ENCODE results near the gene COTL1. TPM values are rescaled to one million over a fixed set of nuclear protein-coding genes. Genes with fewer than 3 reads are reported as not detected.

The COTL1 gene
- total RNA-seq (10 to 100 TPM in 5 of 10 donors, 1 to 10 TPM in 5; 6.4 to 72.9 (median 9.7) TPM), polyA plus RNA-seq (10 to 100 TPM in 1 of 2 donors, 1 to 10 TPM in 1; 8.6 to 24.0 TPM)
- long read RNA-seq, donor 1, transcript COTL1-201 (4 exons, 1,843 nt): major isoform, 11 of 22 reads
- long read RNA-seq, donor 1, partial matches to known transcripts: 2 of 22 reads
- long read RNA-seq, donor 1, other reads (novel, unspliced or antisense): 9 of 22 reads
- long read RNA-seq, donor 2, transcript COTL1-201 (4 exons, 1,843 nt): major isoform, 9 of 21 reads
- long read RNA-seq, donor 2, partial matches to known transcripts: 12 of 21 reads
- long read RNA-seq, donor 2, other reads (novel, unspliced or antisense): 0 of 21 reads
- long read RNA-seq, donor 3, transcript COTL1-201 (4 exons, 1,843 nt): major isoform, 49 of 53 reads
- long read RNA-seq, donor 3, partial matches to known transcripts: 2 of 53 reads
- long read RNA-seq, donor 3, other reads (novel, unspliced or antisense): 2 of 53 reads

DNA sequence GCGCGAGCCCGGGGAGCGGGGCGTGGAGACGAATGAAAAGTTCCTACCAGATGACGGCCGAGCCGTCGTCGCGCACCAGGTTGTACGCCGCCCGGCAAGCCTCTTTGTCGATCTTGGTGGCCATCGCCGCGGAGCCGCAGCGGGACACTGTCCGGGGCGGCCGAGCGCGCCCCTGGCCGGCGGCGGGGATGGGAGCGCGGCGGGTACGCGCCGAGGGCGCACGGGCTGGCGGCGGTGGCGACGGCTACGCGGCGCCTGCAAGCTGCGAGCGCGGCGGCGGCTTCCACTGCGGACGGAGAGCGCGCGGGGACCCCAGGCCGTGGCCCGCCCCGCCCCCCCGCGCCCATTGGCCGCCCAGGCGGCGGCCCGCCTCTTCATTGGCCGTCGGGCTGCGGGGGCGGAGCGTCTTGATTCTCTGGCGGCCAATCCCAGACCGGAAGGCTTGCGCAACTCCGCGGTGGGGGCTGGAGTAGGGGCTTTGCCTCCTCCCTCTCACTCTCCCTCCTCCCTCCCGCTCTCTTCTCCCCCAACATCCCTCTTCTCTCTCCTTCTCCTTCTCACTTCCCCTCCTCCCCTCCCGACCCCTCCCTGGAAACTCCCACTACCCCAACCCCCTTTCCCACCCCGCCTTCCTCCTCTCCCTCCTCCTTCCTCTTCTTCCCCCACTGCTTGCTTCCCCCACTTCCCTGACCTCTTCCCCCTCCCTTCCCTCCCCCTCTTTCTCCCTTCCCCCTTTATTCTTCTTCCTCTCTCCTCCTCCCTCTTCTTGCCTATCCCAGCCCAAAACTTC is at the start of gene COTL1:
Gene COTL1, minus strand, starts transcription at position 288 of the 790 bp plus-strand sequence. Its CDS starts 164 bp downstream, at position 124.
- no peaks in the 10 kb centered on the region for H3K9me3 ChIP-seq
- peaks cover 0 to 16% (median 0%) of the 10 kb centered on the region in 7 donors for H3K27me3 ChIP-seq
- H3K4me3 ChIP-seq: peak within 1 kb of the TSS; percentile 52 to 95 (median 72)
- H3K4me1 ChIP-seq: peaks cover 3 to 65% (median 17%) of the 10 kb centered on the region in 9 donors
- peak within 1 kb of the TSS in 9 of 10 donors; percentile 1 to 90 (median 58) for H3K27ac ChIP-seq
- TF ChIP-seq, protein P1, sequence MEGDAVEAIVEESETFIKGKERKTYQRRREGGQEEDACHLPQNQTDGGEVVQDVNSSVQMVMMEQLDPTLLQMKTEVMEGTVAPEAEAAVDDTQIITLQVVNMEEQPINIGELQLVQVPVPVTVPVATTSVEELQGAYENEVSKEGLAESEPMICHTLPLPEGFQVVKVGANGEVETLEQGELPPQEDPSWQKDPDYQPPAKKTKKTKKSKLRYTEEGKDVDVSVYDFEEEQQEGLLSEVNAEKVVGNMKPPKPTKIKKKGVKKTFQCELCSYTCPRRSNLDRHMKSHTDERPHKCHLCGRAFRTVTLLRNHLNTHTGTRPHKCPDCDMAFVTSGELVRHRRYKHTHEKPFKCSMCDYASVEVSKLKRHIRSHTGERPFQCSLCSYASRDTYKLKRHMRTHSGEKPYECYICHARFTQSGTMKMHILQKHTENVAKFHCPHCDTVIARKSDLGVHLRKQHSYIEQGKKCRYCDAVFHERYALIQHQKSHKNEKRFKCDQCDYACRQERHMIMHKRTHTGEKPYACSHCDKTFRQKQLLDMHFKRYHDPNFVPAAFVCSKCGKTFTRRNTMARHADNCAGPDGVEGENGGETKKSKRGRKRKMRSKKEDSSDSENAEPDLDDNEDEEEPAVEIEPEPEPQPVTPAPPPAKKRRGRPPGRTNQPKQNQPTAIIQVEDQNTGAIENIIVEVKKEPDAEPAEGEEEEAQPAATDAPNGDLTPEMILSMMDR (IDR thresholded peaks at IDR 0.05): no peak
- peaks cover 0 to 20% (median 0%) of the 10 kb centered on the region in 9 donors for H3K36me3 ChIP-seq
- DNase-seq (peak; percentile 95 to 97), ATAC-seq (peak; percentile 89 to 95 (median 94))
- 0% methylated on average over 6 to 76 of the region's 76 CpGs for WGBS, 2 donors
- intact Hi-C loops (cut with DNase I): loop anchor here in 3 of 10 donors (5.0 to 10.0 kb wide), 3 partner anchors 91 to 333 kb away; no protein-coding TSS in a partner anchor

GRCh38 chr16:84665843-84666242 is 48.0 kb upstream of the COTL1 start:
- no peak for ATAC-seq
- DNase-seq: no peak
- Histone ChIP-seq H3K4me1 (peaks cover 0 to 11% (median 0%) of the 10 kb centered on the region in 9 donors), H3K36me3 (peaks cover 0 to 77% (median 48%) of the 10 kb centered on the region in 9 donors), H3K27me3 (no peaks in the 10 kb centered on the region), H3K4me3 (no peak overlapping the region), H3K27ac (no peak overlapping the region), H3K9me3 (no peaks in the 10 kb centered on the region)
- TF ChIP-seq, protein P1 (IDR thresholded peaks at IDR 0.05): no peak
- intact Hi-C loops (cut with DNase I): loop anchor here in 2 of 10 donors (2.0 to 5.0 kb wide), 2 partner anchors 61 to 71 kb away; no protein-coding TSS in a partner anchor
- 90 to 93% methylated on average over 7 of the region's 7 CpGs for WGBS, 2 donors

- Histone ChIP-seq H3K36me3 (peaks cover 0 to 81% (median 52%) of the 10 kb centered on the region in 9 donors), H3K9me3 (no peaks in the 10 kb centered on the region), H3K27ac (no peak overlapping the region), H3K27me3 (no peaks in the 10 kb centered on the region), H3K4me1 (peaks cover 0 to 11% (median 0%) of the 10 kb centered on the region in 9 donors), H3K4me3 (no peak overlapping the region)
- 89 to 91% methylated on average over 2 of the region's 2 CpGs for WGBS, 2 donors
- intact Hi-C loops (cut with DNase I): loop anchor here in 1 of 10 donors (5.0 kb wide), 1 partner anchor 72 kb away; no protein-coding TSS in a partner anchor
- no peak for DNase-seq
- no peak for ATAC-seq
- TF ChIP-seq, protein P1 (IDR thresholded peaks at IDR 0.05): no peak
These were observed 47.5 kb upstream of the COTL1 start for GRCh38 chr16:84665359-84665758.

All from heart right ventricle (tissue), 16 donors.